PC-3 (cell line): ENCODE measurements around the gene TJP3. TPM values are rescaled to one million over a fixed set of nuclear protein-coding genes. Genes with fewer than 3 reads are reported as not detected.
"Not testable (repeated sequence)": the region's sequence is repeated elsewhere in the genome, so short reads cannot be mapped to it uniquely, and the experiment has no call there.

Source experiments
- ATAC-seq: fragments of 200-7000 bp; cut with Tn5 transposase; 2 replicates; pipeline ENCODE4 v1.9.1; 2020; ENCODE audit warnings: mild to moderate bottlenecking, moderate library complexity
- BruUV-seq: library from RNA; stranded (reverse); fragments of 400-500 nt; replicated peaks from 2 replicates; lab custom pipeline; 2021; lab: Mats Ljungman, UMichigan
- CTCF ChIA-PET: fragments of 300-600 bp; sonication (Branson Sonifier 250); formaldehyde crosslinking; loops from one replicate; lab custom pipeline; 2022; ENCODE audit warnings: antibody characterized with exemption; lab: Charles Lee
- POLR2A ChIA-PET: fragments of 300-600 bp; sonication (Branson Sonifier 250); formaldehyde crosslinking; loops from one replicate; lab custom pipeline; 2022; ENCODE audit warnings: antibody characterized with exemption; ENCODE audit not compliant: unreplicated experiment; lab: Charles Lee
- DNase-seq: peaks from one replicate; pipeline ENCODE4 v3.0.0-alpha.2; 2015
- H2AFZ ChIP-seq: fragments of 300-600 bp; sonication (generic); 2 replicates; pipeline ENCODE4 v1.6.0; 2016; ENCODE audit warnings: antibody characterized with exemption, low read length
- H3F3A ChIP-seq: fragments of 300-600 bp; sonication (generic); one replicate; pipeline ENCODE4 v1.6.0; 2017; ENCODE audit warnings: antibody characterized with exemption, low read length, control low read depth, mild to moderate bottlenecking; ENCODE audit not compliant: unreplicated experiment
- H3K27ac ChIP-seq: fragments of 300-600 bp; sonication (generic); 2 replicates; pipeline ENCODE4 v1.5.1; 2016; ENCODE audit warnings: mild to moderate bottlenecking, low read length
- H3K27me3 ChIP-seq: fragments of 300-600 bp; sonication (generic); 2 replicates; pipeline ENCODE4 v1.6.1; 2016; ENCODE audit warnings: low read length, mixed read lengths
- H3K36me3 ChIP-seq: fragments of 300-600 bp; sonication (generic); 2 replicates; pipeline ENCODE4 v1.6.1; 2016; ENCODE audit warnings: low read depth, mixed run types, low read length, mixed read lengths
- H3K4me1 ChIP-seq: fragments of 300-600 bp; sonication (generic); 2 replicates; pipeline ENCODE4 v1.5.1; 2016; ENCODE audit warnings: low read length; ENCODE audit not compliant: insufficient read depth
- H3K4me2 ChIP-seq: fragments of 300-600 bp; sonication (generic); 2 replicates; pipeline ENCODE4 v1.6.0; 2016; ENCODE audit warnings: low read length
- H3K4me3 ChIP-seq: fragments of 300-600 bp; sonication (generic); 2 replicates; pipeline ENCODE4 v1.5.1; 2016; ENCODE audit warnings: mild to moderate bottlenecking, low read length, mixed read lengths
- H3K79me2 ChIP-seq: fragments of 300-600 bp; sonication (generic); 2 replicates; pipeline ENCODE4 v1.6.1; 2017; ENCODE audit warnings: low read length, mixed read lengths
- H3K9ac ChIP-seq: fragments of 300-600 bp; sonication (generic); 2 replicates; pipeline ENCODE4 v1.6.0; 2016; ENCODE audit warnings: mild to moderate bottlenecking, low read length
- H3K9me2 ChIP-seq: fragments of 300-600 bp; sonication (generic); replicated peaks from 2 replicates; pipeline ENCODE4 v1.6.1; 2016; ENCODE audit warnings: mixed run types, low read length, mixed read lengths
- H3K9me3 ChIP-seq: fragments of 300-600 bp; sonication (generic); 2 replicates; pipeline ENCODE4 v1.6.1; 2016; ENCODE audit warnings: low read length, mixed read lengths
- H4K20me1 ChIP-seq: fragments of 300-600 bp; sonication (generic); 2 replicates; pipeline ENCODE4 v1.6.1; 2016; ENCODE audit warnings: low read length, mixed read lengths
- CTCF ChIP-seq: fragments of 300-600 bp; sonication (generic); conservative IDR thresholded peaks from 2 replicates; pipeline ENCODE4 v1.5.1; 2017; ENCODE audit warnings: antibody characterized with exemption, low read depth, mild to moderate bottlenecking, low read length
- EZH2 ChIP-seq: fragments of 300-600 bp; sonication (generic); IDR thresholded peaks from one replicate; pipeline ENCODE4 v1.6.1; 2017; ENCODE audit warnings: antibody characterized with exemption, mild to moderate bottlenecking, low read length; ENCODE audit not compliant: unreplicated experiment
- EZH2phosphoT487 ChIP-seq: fragments of 300-600 bp; sonication (generic); IDR thresholded peaks from 2 replicates; pipeline ENCODE4 v1.6.1; 2018; ENCODE audit warnings: mild to moderate bottlenecking, antibody characterized with exemption, low read length, borderline replicate concordance
- intact Hi-C: fragments of 100-400 bp; cut with micrococcal nuclease; formaldehyde crosslinking; loops from 2 replicates; pipeline ENCODE4 v1.9.0; 2023
- total RNA-seq: library from RNA; depleted of rRNA; stranded (reverse); fragments of >200 nt; gene quantifications from 2 replicates; pipeline ENCODE4 v1.2.3, GENCODE V29; 2014

TJP3 gene
- total RNA-seq, 1 experiment from 2014 or later = 11.7 TPM

GRCh38 chr19:3762501-3763459 is 54.6 kb downstream of the TJP3 start, which contains the start of gene MRPL54:
TSS of gene MRPL54 (plus strand) at chr19:3762682. CDS start at chr19:3762701, 19 bp downstream.
- Histone ChIP-seq H3K9me2 (no peaks in the 10 kb centered on the region), H3K79me2 (peaks cover 28% of the 10 kb centered on the region), H3K36me3 (no peaks in the 10 kb centered on the region), H4K20me1 (no peaks in the 10 kb centered on the region), H3F3A (no peaks in the 10 kb centered on the region), H3K27me3 (no peaks in the 10 kb centered on the region), H3K4me3 (peak within 1 kb of the TSS; percentile 90), H3K9ac (peak within 1 kb of the TSS; percentile 99), H2AFZ (peak within 1 kb of the TSS; percentile 95), H3K9me3 (no peaks in the 10 kb centered on the region), H3K4me2 (peak within 1 kb of the TSS; percentile 94), H3K4me1 (peaks cover 5% of the 10 kb centered on the region; the same call in 1 of the 2 replicates), H3K27ac (peak within 1 kb of the TSS; percentile 99)
- ChIA-PET POLR2A (interaction anchor here (0.5 to 0.9 kb wide), 5 partner anchors 54 to 1306 kb away, joined by 3 to 7 read pairs (median 4); partner anchors contain the start of genes DAPK3 and LMNB2), CTCF (interaction anchor here (0.7 to 1.2 kb wide), 3 partner anchors 59 to 206 kb away, joined by 3 read pairs; no protein-coding TSS in a partner anchor)
- peak; percentile 92 for ATAC-seq
- DNase-seq = peak; percentile 97
- TSS peak; percentile 98 for BruUV-seq
- TF ChIP-seq EZH2phosphoT487 = no peak
- intact Hi-C loops = loop anchor here (5.0 kb wide), 1 partner anchor 225 kb away; the partner anchor contains the start of gene EEF2

- H3K9me2 ChIP-seq = no peaks in the 10 kb centered on the region
- no peak overlapping the region for H3K9ac ChIP-seq
- H3K36me3 ChIP-seq = no peaks in the 10 kb centered on the region
- H2AFZ ChIP-seq = no peak overlapping the region
- no peaks in the 10 kb centered on the region for H3F3A ChIP-seq
- no peak for DNase-seq
- no peak overlapping the region for H3K27ac ChIP-seq
- TF ChIP-seq EZH2phosphoT487 (no peak), EZH2 (no peak), CTCF (no peak)
- H3K4me1 ChIP-seq = peaks cover 5% of the 10 kb centered on the region; the same call in 1 of the 2 replicates
- H4K20me1 ChIP-seq = no peaks in the 10 kb centered on the region
- H3K4me3 ChIP-seq = no peak overlapping the region
- ChIA-PET CTCF (no interaction called here), POLR2A (no interaction called here)
- ATAC-seq = no peak
- peaks cover 18% of the 10 kb centered on the region for H3K79me2 ChIP-seq
- BruUV-seq = no TSS peak
- no peaks in the 10 kb centered on the region for H3K27me3 ChIP-seq
- H3K4me2 ChIP-seq = no peak overlapping the region
- H3K9me3 ChIP-seq = no peaks in the 10 kb centered on the region
- intact Hi-C loops = no loop called here
Observed at GRCh38 chr19:3765121-3765520, 56.9 kb downstream of the TJP3 start.

GRCh38 chr19:3765757-3766156 is 57.6 kb downstream of the TJP3 start:
- BruUV-seq, H3K9me2 ChIP-seq, H3K4me2 ChIP-seq, ATAC-seq, POLR2A ChIA-PET, H3K27ac ChIP-seq, H3K36me3 ChIP-seq, H3F3A ChIP-seq, H3K4me3 ChIP-seq, DNase-seq, H4K20me1 ChIP-seq, H3K9me3 ChIP-seq, H2AFZ ChIP-seq, H3K9ac ChIP-seq, CTCF ChIA-PET, intact Hi-C loops, H3K4me1 ChIP-seq, H3K27me3 ChIP-seq: not testable (repeated sequence)
- H3K79me2 ChIP-seq = peaks cover 12% of the 10 kb centered on the region
